Neural crest cell (in vitro differentiated cells): Measurements from ENCODE around the gene FGF6. TPM values are rescaled to one million over a fixed set of nuclear protein-coding genes. Genes with fewer than 3 reads are reported as not detected.

Experiments used
- DNase-seq: peaks from one replicate; pipeline ENCODE4 v3.0.0; 2021; ENCODE audit warnings: low read depth, mixed read lengths, low spot score
- H3K27ac Mint-ChIP-seq: one replicate; pipeline ENCODE4 v1.8.0; 2021; ENCODE audit warnings: mild to moderate bottlenecking, mixed read lengths; ENCODE audit not compliant: unreplicated experiment
- H3K27me3 Mint-ChIP-seq: 2 replicates; pipeline ENCODE4 v1.8.0; 2021; ENCODE audit warnings: low read depth, mild to moderate bottlenecking, mixed read lengths
- H3K36me3 Mint-ChIP-seq: 2 replicates; pipeline ENCODE4 v1.8.0; 2021; ENCODE audit warnings: low read depth, mild to moderate bottlenecking, mixed read lengths
- H3K4me1 Mint-ChIP-seq: 2 replicates; pipeline ENCODE4 v1.8.0; 2021; ENCODE audit warnings: mixed read lengths
- H3K4me3 Mint-ChIP-seq: one replicate; pipeline ENCODE4 v1.8.0; 2021; ENCODE audit warnings: mild to moderate bottlenecking, mixed read lengths
- H3K9me3 Mint-ChIP-seq: 2 replicates; pipeline ENCODE4 v1.8.0; 2021; ENCODE audit warnings: mixed read lengths
- CTCF ChIP-seq: fragments of 200-600 bp; sonication (generic); conservative IDR thresholded peaks from 2 replicates; pipeline ENCODE4 v1.5.0; 2021; ENCODE audit warnings: antibody characterized with exemption, mild to moderate bottlenecking
- total RNA-seq: library from RNA; stranded (reverse); gene quantifications from 2 replicates; pipeline ENCODE4 v1.2.1, GENCODE V29; 2021

Gene FGF6
- total RNA-seq, 1 donor from 2014 or later, result not detected

- H3K27me3 Mint-ChIP-seq, result no peaks in the 10 kb centered on the region
- peaks cover 4% of the 10 kb centered on the region for H3K9me3 Mint-ChIP-seq
- peak overlapping the region; percentile 63 for H3K27ac Mint-ChIP-seq
- TF ChIP-seq CTCF, result no peak
- peaks cover 28% of the 10 kb centered on the region for H3K4me1 Mint-ChIP-seq
- no peaks in the 10 kb centered on the region for H3K36me3 Mint-ChIP-seq
- no peak overlapping the region for H3K4me3 Mint-ChIP-seq
- DNase-seq, result no peak
Measured at GRCh38 chr12:4450551-4451112, 5.0 kb upstream of the FGF6 start.

- no peaks in the 10 kb centered on the region for H3K36me3 Mint-ChIP-seq
- TF ChIP-seq CTCF, result no peak
- H3K27ac Mint-ChIP-seq, result no peak overlapping the region
- H3K4me1 Mint-ChIP-seq, result peaks cover 28% of the 10 kb centered on the region
- peaks cover 4% of the 10 kb centered on the region for H3K9me3 Mint-ChIP-seq
- H3K4me3 Mint-ChIP-seq, result no peak overlapping the region
- DNase-seq, result no peak
- no peaks in the 10 kb centered on the region for H3K27me3 Mint-ChIP-seq
Measured at GRCh38 chr12:4449851-4450221, 4.2 kb upstream of the FGF6 start.

GRCh38 chr12:4448943-4449850 is 3.6 kb upstream of the FGF6 start:
- Mint-ChIP-seq H3K27me3 (no peaks in the 10 kb centered on the region), H3K4me3 (no peak overlapping the region), H3K4me1 (peaks cover 28% of the 10 kb centered on the region), H3K36me3 (no peaks in the 10 kb centered on the region), H3K9me3 (peaks cover 4% of the 10 kb centered on the region), H3K27ac (no peak overlapping the region)
- DNase-seq, result no peak
- TF ChIP-seq CTCF, result no peak

GRCh38 chr12:4448371-4448940 is 2.8 kb upstream of the FGF6 start:
- no peaks in the 10 kb centered on the region for H3K9me3 Mint-ChIP-seq
- no peak overlapping the region for H3K27ac Mint-ChIP-seq
- peaks cover 28% of the 10 kb centered on the region for H3K4me1 Mint-ChIP-seq
- H3K27me3 Mint-ChIP-seq, result no peaks in the 10 kb centered on the region
- H3K4me3 Mint-ChIP-seq, result no peak overlapping the region
- DNase-seq, result no peak
- H3K36me3 Mint-ChIP-seq, result no peaks in the 10 kb centered on the region
- no peak for TF ChIP-seq CTCF

GRCh38 chr12:4447151-4447550 is 1.5 kb upstream of the FGF6 start:
- Mint-ChIP-seq H3K36me3 (no peaks in the 10 kb centered on the region), H3K27ac (no peak overlapping the region), H3K4me3 (no peak overlapping the region), H3K4me1 (peaks cover 30% of the 10 kb centered on the region), H3K9me3 (no peaks in the 10 kb centered on the region), H3K27me3 (no peaks in the 10 kb centered on the region)
- no peak for TF ChIP-seq CTCF
- DNase-seq, result no peak
